ENCODE results near the gene ITPR3. TPM values are rescaled to one million over a fixed set of nuclear protein-coding genes. Genes with fewer than 3 reads are reported as not detected.
"Not testable (repeated sequence)": the region's sequence is repeated elsewhere in the genome, so short reads cannot be mapped to it uniquely, and the experiment has no call there.

The ITPR3 gene
- total and polyA plus RNA-seq, 3 donors from 2014 or later: 58.2 to 146 (median 80.3) TPM

- H3K36me3 ChIP-seq (ENCODE audit: low read depth, missing control alignments): no peaks in the 10 kb centered on the region
- intact Hi-C loops (cut with DNase I; ENCODE audit: low total_unique reads): loop anchor here (5.0 kb wide), 1 partner anchor 94 kb away; no protein-coding TSS in a partner anchor
- peak; percentile 41 for DNase-seq
- no peak overlapping the region for H3K27ac ChIP-seq
- H3K9me3 ChIP-seq: no peaks in the 10 kb centered on the region
- 47 to 61% methylated on average over 34 to 57 of the region's 57 CpGs for WGBS, 2 donors
- peaks cover 34% of the 10 kb centered on the region for H3K4me1 ChIP-seq
- H3K27me3 ChIP-seq: no peaks in the 10 kb centered on the region
- no peak for TF ChIP-seq POLR2A (IDR thresholded peaks at IDR 0.05)
- TF ChIP-seq CTCF (IDR thresholded peaks at IDR 0.05): no peak
- H3K4me3 ChIP-seq: peak overlapping the region; percentile 12 to 41
Observed at GRCh38 chr6:33592595-33593413, 28.3 kb upstream of the ITPR3 start.

GRCh38 chr6:33593414-33593727 lies 27.8 kb upstream of the ITPR3 start:
- Histone ChIP-seq H3K27me3 (no peaks in the 10 kb centered on the region), H3K27ac (no peak overlapping the region), H3K4me1 (peaks cover 39% of the 10 kb centered on the region), H3K9me3 (no peaks in the 10 kb centered on the region), H3K36me3 (ENCODE audit: low read depth, missing control alignments) (no peaks in the 10 kb centered on the region), H3K4me3 (peak overlapping the region; percentile 12 to 41)
- no peak for DNase-seq
- 28 to 40% methylated on average over 4 of the region's 4 CpGs for WGBS, 2 donors
- intact Hi-C loops (cut with DNase I; ENCODE audit: low total_unique reads): loop anchor here (5.0 kb wide), 1 partner anchor 94 kb away; no protein-coding TSS in a partner anchor
- TF ChIP-seq CTCF (IDR thresholded peaks at IDR 0.05) (no peak), POLR2A (IDR thresholded peaks at IDR 0.05) (no peak)

GRCh38 chr6:33595001-33595846 lies 25.9 kb upstream of the ITPR3 start:
- DNase-seq: no peak
- 94% methylated on average over 18 of the region's 18 CpGs for WGBS, 2 donors
- Histone ChIP-seq H3K36me3 (ENCODE audit: low read depth, missing control alignments) (no peaks in the 10 kb centered on the region), H3K27ac (no peak overlapping the region), H3K9me3 (no peaks in the 10 kb centered on the region), H3K4me1 (peaks cover 31% of the 10 kb centered on the region), H3K4me3 (no peak overlapping the region), H3K27me3 (no peaks in the 10 kb centered on the region)
- TF ChIP-seq CTCF (IDR thresholded peaks at IDR 0.05): no peak
- TF ChIP-seq POLR2A (IDR thresholded peaks at IDR 0.05): no peak
- intact Hi-C loops (cut with DNase I; ENCODE audit: low total_unique reads): no loop called here

- intact Hi-C loops (cut with DNase I; ENCODE audit: low total_unique reads); H3K4me3 ChIP-seq; DNase-seq; H3K9me3 ChIP-seq; H3K27me3 ChIP-seq; H3K36me3 ChIP-seq (ENCODE audit: low read depth, missing control alignments): not testable (repeated sequence)
- H3K27ac ChIP-seq: peak overlapping the region in 1 of 2 donors; percentile 68
- WGBS, 2 donors: 59 to 92% methylated on average over 5 of the region's 5 CpGs
- H3K4me1 ChIP-seq: peaks cover 18% of the 10 kb centered on the region
Observed at GRCh38 chr6:33596894-33597293, 24.2 kb upstream of the ITPR3 start.

DNA sequence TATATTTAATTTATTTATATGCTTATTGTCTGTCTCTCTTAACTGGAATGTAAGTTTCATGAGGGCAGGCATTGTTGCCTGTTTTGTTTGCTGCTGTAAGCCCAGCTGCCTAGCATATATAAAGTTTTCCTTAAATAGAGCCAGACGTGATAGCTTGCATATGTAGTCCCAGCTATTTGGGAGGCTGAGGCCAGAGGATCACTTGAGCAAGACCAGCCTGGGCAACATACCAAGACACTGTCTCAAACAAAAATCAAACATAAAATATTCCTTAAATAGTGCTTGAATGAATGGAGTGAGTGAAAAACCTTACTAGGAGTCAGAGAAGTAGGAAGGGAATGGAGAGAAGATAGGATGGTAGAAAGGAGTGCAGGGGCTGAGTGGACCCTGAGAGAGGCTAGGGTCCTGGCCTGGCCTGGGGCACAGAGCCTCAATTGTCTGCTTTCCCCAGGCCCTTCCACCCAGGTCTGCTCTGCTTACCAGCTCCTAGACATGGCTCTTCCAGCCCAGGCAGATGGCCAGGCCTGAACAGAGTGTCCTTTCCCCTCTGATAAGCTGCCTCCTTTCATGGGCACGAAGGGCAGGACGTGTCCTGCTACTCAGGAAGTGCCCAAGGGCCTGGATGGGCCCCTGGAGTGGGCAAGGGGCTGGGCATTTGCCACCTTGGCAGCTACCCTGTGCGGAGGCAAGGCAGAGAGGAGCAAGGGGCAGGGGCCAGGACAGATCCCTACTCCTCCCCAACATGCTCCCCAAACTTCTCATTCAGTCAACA lies 23.4 kb upstream of the ITPR3 start:
- Histone ChIP-seq H3K27me3 (no peaks in the 10 kb centered on the region), H3K4me1 (peaks cover 18% of the 10 kb centered on the region), H3K36me3 (ENCODE audit: low read depth, missing control alignments) (no peaks in the 10 kb centered on the region), H3K27ac (peak overlapping the region; percentile 39 to 68), H3K4me3 (no peak overlapping the region), H3K9me3 (no peaks in the 10 kb centered on the region)
- intact Hi-C loops (cut with DNase I; ENCODE audit: low total_unique reads): no loop called here
- 25 to 49% methylated on average over 4 of the region's 4 CpGs for WGBS, 2 donors
- no peak for TF ChIP-seq CTCF (IDR thresholded peaks at IDR 0.05)
- peak; percentile 87 for DNase-seq
